ENCODE measurements around the gene TCERG1L. TPM values are rescaled to one million over a fixed set of nuclear protein-coding genes. Genes with fewer than 3 reads are reported as not detected.

The TCERG1L gene
- polyA plus RNA-seq, 1 of the 3 experiments (the other 2 are of a cell fraction) = not detected

DNA sequence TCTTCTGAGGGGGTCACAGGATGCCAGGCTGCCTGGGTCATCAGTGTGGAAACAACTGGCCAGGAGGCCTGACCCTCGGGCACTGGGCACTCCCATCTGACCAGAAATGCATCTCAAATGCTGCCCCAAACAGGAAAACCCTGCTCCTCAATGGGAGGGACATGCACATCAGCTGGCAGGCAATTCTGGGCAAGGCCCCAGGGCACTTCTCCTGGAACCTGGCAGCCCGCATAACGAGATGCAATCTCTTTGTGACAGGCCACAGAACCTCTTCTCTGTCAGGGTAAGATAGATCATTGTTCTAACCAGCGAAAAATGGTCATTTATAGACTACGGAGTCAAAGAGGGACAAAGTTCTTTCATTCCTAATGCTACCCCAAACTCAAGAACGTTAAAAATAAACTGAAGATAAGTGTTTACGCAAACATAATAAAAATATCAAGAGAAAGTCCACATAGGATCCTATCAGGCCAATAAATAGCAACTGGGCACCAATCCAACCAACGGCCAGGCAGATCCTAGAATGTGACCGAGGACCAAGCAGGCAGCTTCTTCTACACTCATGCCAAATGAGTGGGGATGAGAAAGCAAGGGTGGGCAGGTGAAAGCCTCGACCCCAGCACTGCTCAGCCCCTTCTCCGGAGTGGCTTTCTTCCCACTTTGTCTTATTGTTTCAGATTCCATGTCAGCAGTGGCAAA, 212.3 kb downstream of the TCERG1L start:
- peak; percentile 70 for DNase-seq
- Histone ChIP-seq H3K36me3 (replicated peaks in 1 of 2; ENCODE audit: control insufficient read depth in 1 of 2, insufficient read depth in 2 of 2, low read length in 1 of 2) (no peaks in the 10 kb centered on the region), H3K27ac (ENCODE audit: low read depth in 2 of 2, low read length in 1 of 2) (peak overlapping the region in 1 of 2 experiments; percentile 55; a peak in 1 of 4 replicates), H3K9ac (no peak overlapping the region), H2AFZ (ENCODE audit: low read depth) (no peak overlapping the region), H3K79me2 (ENCODE audit: insufficient read depth) (no peaks in the 10 kb centered on the region), H3K4me1 (ENCODE audit: control insufficient read depth in 1 of 2, insufficient read depth in 2 of 2, low read depth in 1 of 2, low read length in 1 of 2) (peaks cover 0 to 24% of the 10 kb centered on the region in 2 experiments; a peak in 1 of 4 replicates), H3K27me3 (ENCODE audit: insufficient read depth) (no peaks in the 10 kb centered on the region), H3K9me2 (no peaks in the 10 kb centered on the region), H3F3A (replicated peaks; ENCODE audit: insufficient read depth) (no peaks in the 10 kb centered on the region), H3K9me3 (no peaks in the 10 kb centered on the region), H3K4me3 (ENCODE audit: low read depth in 2 of 2, low read length in 1 of 2) (no peak overlapping the region), H3K4me2 (no peak overlapping the region), H4K20me1 (ENCODE audit: insufficient read depth) (no peaks in the 10 kb centered on the region)
- WGBS (ENCODE audit: low lambda C conversion rate) = 14% methylated on average over 9 of the region's 11 CpGs
- POLR2A ChIA-PET = no interaction called here
- CTCF ChIA-PET = no interaction called here
- peak; percentile 25; the same call in 1 of the 2 replicates for TF ChIP-seq RCOR1 (IDR thresholded peaks at IDR 0.05; ENCODE audit: low read length)
- TF ChIP-seq GATA2 (CRISPR knock-in tag; IDR thresholded peaks at IDR 0.05) = peak; percentile 83
- TF ChIP-seq ELF1 (IDR thresholded peaks at IDR 0.05) = no peak
- TF ChIP-seq YY1 (IDR thresholded peaks at IDR 0.05; ENCODE audit: low read depth) = no peak
- TF ChIP-seq, protein P1, sequence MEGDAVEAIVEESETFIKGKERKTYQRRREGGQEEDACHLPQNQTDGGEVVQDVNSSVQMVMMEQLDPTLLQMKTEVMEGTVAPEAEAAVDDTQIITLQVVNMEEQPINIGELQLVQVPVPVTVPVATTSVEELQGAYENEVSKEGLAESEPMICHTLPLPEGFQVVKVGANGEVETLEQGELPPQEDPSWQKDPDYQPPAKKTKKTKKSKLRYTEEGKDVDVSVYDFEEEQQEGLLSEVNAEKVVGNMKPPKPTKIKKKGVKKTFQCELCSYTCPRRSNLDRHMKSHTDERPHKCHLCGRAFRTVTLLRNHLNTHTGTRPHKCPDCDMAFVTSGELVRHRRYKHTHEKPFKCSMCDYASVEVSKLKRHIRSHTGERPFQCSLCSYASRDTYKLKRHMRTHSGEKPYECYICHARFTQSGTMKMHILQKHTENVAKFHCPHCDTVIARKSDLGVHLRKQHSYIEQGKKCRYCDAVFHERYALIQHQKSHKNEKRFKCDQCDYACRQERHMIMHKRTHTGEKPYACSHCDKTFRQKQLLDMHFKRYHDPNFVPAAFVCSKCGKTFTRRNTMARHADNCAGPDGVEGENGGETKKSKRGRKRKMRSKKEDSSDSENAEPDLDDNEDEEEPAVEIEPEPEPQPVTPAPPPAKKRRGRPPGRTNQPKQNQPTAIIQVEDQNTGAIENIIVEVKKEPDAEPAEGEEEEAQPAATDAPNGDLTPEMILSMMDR (IDR thresholded peaks at IDR 0.05) = no peak
- peak in 1 of 2 experiments; percentile 70; a peak in 1 of 4 replicates for TF ChIP-seq EP300 (IDR thresholded peaks at IDR 0.05; ENCODE audit: borderline replicate concordance in 1 of 2, low read depth in 1 of 2, low read length in 1 of 2)
- TF ChIP-seq NRF1 (IDR thresholded peaks at IDR 0.05; ENCODE audit: low read depth, low read length) = no peak
- TF ChIP-seq TEAD4 (IDR thresholded peaks at IDR 0.05; ENCODE audit: borderline replicate concordance, insufficient read depth) = no peak

DNA sequence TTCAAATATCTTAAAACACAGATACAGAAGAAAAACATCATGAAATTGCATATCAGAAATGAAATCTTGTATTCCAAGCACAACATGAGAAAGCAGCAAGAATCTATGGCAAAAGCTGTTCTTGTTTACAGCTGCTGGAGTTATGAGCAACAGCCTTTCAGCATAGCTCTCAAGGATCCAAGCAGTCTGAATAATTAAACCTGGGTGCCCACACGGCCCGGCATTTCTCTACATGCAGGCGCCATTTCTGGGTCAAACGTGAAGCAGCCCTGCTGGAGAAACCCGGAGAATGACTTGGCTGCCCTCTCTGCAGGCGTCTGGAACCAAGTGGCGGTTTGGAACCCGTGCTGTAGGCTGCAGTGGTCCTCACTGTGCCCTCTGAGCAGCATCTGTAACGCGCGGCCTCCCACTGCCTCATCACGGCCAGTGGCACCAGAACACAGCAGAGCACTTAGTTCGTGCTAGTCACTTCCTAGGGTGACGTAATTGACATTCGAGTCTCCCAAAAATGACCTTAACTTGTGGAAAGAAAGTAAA, 213.0 kb downstream of the TCERG1L start:
- H3K4me1 ChIP-seq (ENCODE audit: control insufficient read depth in 1 of 2, insufficient read depth in 2 of 2, low read depth in 1 of 2, low read length in 1 of 2) = peaks cover 0 to 24% of the 10 kb centered on the region in 2 experiments; a peak in 1 of 4 replicates
- H3K4me2 ChIP-seq = no peak overlapping the region
- no peaks in the 10 kb centered on the region for H3K36me3 ChIP-seq (replicated peaks in 1 of 2; ENCODE audit: control insufficient read depth in 1 of 2, insufficient read depth in 2 of 2, low read length in 1 of 2)
- DNase-seq = peak; percentile 59
- H3F3A ChIP-seq (replicated peaks; ENCODE audit: insufficient read depth) = no peaks in the 10 kb centered on the region
- H3K27ac ChIP-seq (ENCODE audit: low read depth in 2 of 2, low read length in 1 of 2) = peak overlapping the region in 1 of 2 experiments; percentile 55; a peak in 1 of 4 replicates
- ChIA-PET POLR2A (no interaction called here), CTCF (no interaction called here)
- H3K9ac ChIP-seq = no peak overlapping the region
- H2AFZ ChIP-seq (ENCODE audit: low read depth) = no peak overlapping the region
- no peak overlapping the region for H3K4me3 ChIP-seq (ENCODE audit: low read depth in 2 of 2, low read length in 1 of 2)
- 29% methylated on average over 13 of the region's 15 CpGs for WGBS (ENCODE audit: low lambda C conversion rate)
- H3K9me3 ChIP-seq = no peaks in the 10 kb centered on the region
- no peaks in the 10 kb centered on the region for H3K79me2 ChIP-seq (ENCODE audit: insufficient read depth)
- TF ChIP-seq ELF1 (IDR thresholded peaks at IDR 0.05) (no peak), FOSL2 (IDR thresholded peaks at IDR 0.05; ENCODE audit: borderline replicate concordance, low read depth) (no peak), NRF1 (IDR thresholded peaks at IDR 0.05; ENCODE audit: low read depth, low read length) (no peak), GABPA (IDR thresholded peaks at IDR 0.05; ENCODE audit: low read depth) (no peak), FOXJ3 (CRISPR knock-in tag; IDR thresholded peaks at IDR 0.05) (no peak), MEF2A (IDR thresholded peaks at IDR 0.05; ENCODE audit: borderline replicate concordance, low read depth) (no peak), TCF12 (IDR thresholded peaks at IDR 0.05) (no peak)
- TF ChIP-seq, protein P2, sequence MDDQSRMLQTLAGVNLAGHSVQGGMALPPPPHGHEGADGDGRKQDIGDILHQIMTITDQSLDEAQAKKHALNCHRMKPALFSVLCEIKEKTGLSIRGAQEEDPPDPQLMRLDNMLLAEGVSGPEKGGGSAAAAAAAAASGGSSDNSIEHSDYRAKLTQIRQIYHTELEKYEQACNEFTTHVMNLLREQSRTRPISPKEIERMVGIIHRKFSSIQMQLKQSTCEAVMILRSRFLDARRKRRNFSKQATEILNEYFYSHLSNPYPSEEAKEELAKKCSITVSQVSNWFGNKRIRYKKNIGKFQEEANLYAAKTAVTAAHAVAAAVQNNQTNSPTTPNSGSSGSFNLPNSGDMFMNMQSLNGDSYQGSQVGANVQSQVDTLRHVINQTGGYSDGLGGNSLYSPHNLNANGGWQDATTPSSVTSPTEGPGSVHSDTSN (IDR thresholded peaks at IDR 0.05) = no peak
- TF ChIP-seq, protein P3, sequence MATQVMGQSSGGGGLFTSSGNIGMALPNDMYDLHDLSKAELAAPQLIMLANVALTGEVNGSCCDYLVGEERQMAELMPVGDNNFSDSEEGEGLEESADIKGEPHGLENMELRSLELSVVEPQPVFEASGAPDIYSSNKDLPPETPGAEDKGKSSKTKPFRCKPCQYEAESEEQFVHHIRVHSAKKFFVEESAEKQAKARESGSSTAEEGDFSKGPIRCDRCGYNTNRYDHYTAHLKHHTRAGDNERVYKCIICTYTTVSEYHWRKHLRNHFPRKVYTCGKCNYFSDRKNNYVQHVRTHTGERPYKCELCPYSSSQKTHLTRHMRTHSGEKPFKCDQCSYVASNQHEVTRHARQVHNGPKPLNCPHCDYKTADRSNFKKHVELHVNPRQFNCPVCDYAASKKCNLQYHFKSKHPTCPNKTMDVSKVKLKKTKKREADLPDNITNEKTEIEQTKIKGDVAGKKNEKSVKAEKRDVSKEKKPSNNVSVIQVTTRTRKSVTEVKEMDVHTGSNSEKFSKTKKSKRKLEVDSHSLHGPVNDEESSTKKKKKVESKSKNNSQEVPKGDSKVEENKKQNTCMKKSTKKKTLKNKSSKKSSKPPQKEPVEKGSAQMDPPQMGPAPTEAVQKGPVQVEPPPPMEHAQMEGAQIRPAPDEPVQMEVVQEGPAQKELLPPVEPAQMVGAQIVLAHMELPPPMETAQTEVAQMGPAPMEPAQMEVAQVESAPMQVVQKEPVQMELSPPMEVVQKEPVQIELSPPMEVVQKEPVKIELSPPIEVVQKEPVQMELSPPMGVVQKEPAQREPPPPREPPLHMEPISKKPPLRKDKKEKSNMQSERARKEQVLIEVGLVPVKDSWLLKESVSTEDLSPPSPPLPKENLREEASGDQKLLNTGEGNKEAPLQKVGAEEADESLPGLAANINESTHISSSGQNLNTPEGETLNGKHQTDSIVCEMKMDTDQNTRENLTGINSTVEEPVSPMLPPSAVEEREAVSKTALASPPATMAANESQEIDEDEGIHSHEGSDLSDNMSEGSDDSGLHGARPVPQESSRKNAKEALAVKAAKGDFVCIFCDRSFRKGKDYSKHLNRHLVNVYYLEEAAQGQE (IDR thresholded peaks at IDR 0.05; ENCODE audit: low read depth, low read length) = no peak
- H3K27me3 ChIP-seq (ENCODE audit: insufficient read depth) = no peaks in the 10 kb centered on the region
- no peaks in the 10 kb centered on the region for H4K20me1 ChIP-seq (ENCODE audit: insufficient read depth)
- no peaks in the 10 kb centered on the region for H3K9me2 ChIP-seq
